Suprapubic skin (tissue), 4 donors: Measurements from ENCODE around the gene POFUT1.

Experiments
- CTCF ChIP-seq, 2 donors: fragments of 200-600 bp in 1 of 2; fragments of 450-650 bp in 1 of 2; sonication (generic) in 1 of 2; IDR thresholded peaks; one replicate each; pipeline ENCODE4 v1.5.1; 2016 to 2019; ENCODE audit warnings: antibody characterized with exemption in 2 of 2, mild to moderate bottlenecking in 1 of 2, moderate library complexity in 1 of 2
- EP300 ChIP-seq: sonication (generic); formaldehyde crosslinking; IDR thresholded peaks from one replicate; pipeline ENCODE4 v1.6.1; 2017; ENCODE audit warnings: antibody characterized with exemption
- POLR2A ChIP-seq, 2 donors: fragments of 450-650 bp; IDR thresholded peaks; one replicate each; pipeline ENCODE4 v1.6.1; 2017; ENCODE audit warnings: antibody characterized with exemption in 2 of 2, mild to moderate bottlenecking in 2 of 2, moderate library complexity in 2 of 2
- POLR2AphosphoS5 ChIP-seq, 3 donors: sonication (generic); formaldehyde crosslinking; IDR thresholded peaks; one replicate each; pipeline ENCODE4 v1.6.1; 2017; ENCODE audit warnings: antibody characterized with exemption in 3 of 3

GRCh38 chr20:32285082-32285620 is 77.5 kb downstream of the POFUT1 start:
- TF ChIP-seq CTCF (IDR thresholded peaks at IDR 0.05) (no peak), POLR2A (IDR thresholded peaks at IDR 0.05) (no peak), EP300 (no peak), POLR2AphosphoS5 (IDR thresholded peaks at IDR 0.05) (no peak)
